ENCODE results near the gene CCDC81. TPM values are rescaled to one million over a fixed set of nuclear protein-coding genes. Genes with fewer than 3 reads are reported as not detected.
"Not testable (repeated sequence)": the region's sequence is repeated elsewhere in the genome, so short reads cannot be mapped to it uniquely, and the experiment has no call there.

CCDC81 gene
- polyA plus RNA-seq (2013, experiment 1 of 2; ENCODE audit: insufficient read length): 32.3 TPM
- 48.8 TPM for polyA plus RNA-seq (2013, experiment 2 of 2; ENCODE audit: insufficient read length)

- no peak for DNase-seq
Observed at GRCh38 chr11:86374586-86374985, at the start of gene CCDC81. TSS of gene CCDC81 (plus strand) at chr11:86374887. CDS start at chr11:86375164, 277 bp downstream.

GRCh38 chr11:86335131-86335767 lies 39.4 kb upstream of the CCDC81 start:
- DNase-seq: no peak

GRCh38 chr11:86337227-86337626 lies 37.5 kb upstream of the CCDC81 start:
- DNase-seq: no peak

- no peak for DNase-seq
Observed at GRCh38 chr11:86341382-86341781, 33.3 kb upstream of the CCDC81 start.

GRCh38 chr11:86346513-86346912 lies 28.2 kb upstream of the CCDC81 start:
- no peak for DNase-seq

GRCh38 chr11:86355256-86355655 lies 19.4 kb upstream of the CCDC81 start:
- DNase-seq: no peak

- not testable (repeated sequence) for DNase-seq
Observed at GRCh38 chr11:86357412-86357811, 17.3 kb upstream of the CCDC81 start.

- no peak for DNase-seq
Observed at GRCh38 chr11:86358720-86359119, 16.0 kb upstream of the CCDC81 start.

GRCh38 chr11:86360775-86361395 lies 13.8 kb upstream of the CCDC81 start:
- DNase-seq: peak; percentile 63

- DNase-seq: no peak
Observed at GRCh38 chr11:86363424-86363823, 11.3 kb upstream of the CCDC81 start.

- no peak for DNase-seq
Observed at GRCh38 chr11:86365546-86365945, 9.1 kb upstream of the CCDC81 start.

- no peak for DNase-seq
Observed at GRCh38 chr11:86369668-86370067, 5.0 kb upstream of the CCDC81 start.

- no peak for DNase-seq
Observed at GRCh38 chr11:86370171-86370570, 4.5 kb upstream of the CCDC81 start.

GRCh38 chr11:86370922-86371594 lies 3.6 kb upstream of the CCDC81 start:
- peak; percentile 81 for DNase-seq

- DNase-seq: no peak
Observed at GRCh38 chr11:86372041-86372440, 2.6 kb upstream of the CCDC81 start.

GRCh38 chr11:86372586-86372985 lies 2.1 kb upstream of the CCDC81 start:
- no peak for DNase-seq

GRCh38 chr11:86374069-86374468 lies 618 bp upstream of the CCDC81 start:
- no peak for DNase-seq

- DNase-seq: no peak
Observed at GRCh38 chr11:86377972-86378371, 3.3 kb downstream of the CCDC81 start.

GRCh38 chr11:86380295-86381059 lies 5.8 kb downstream of the CCDC81 start:
- DNase-seq: no peak

- peak; percentile 53 for DNase-seq
Observed at GRCh38 chr11:86383041-86383955, 8.6 kb downstream of the CCDC81 start.

GRCh38 chr11:86386283-86386682 lies 11.6 kb downstream of the CCDC81 start:
- no peak for DNase-seq

GRCh38 chr11:86386746-86387145 lies 12.1 kb downstream of the CCDC81 start:
- DNase-seq: no peak

Measured in fibroblast of skin of back (primary cell).